Measurements from ENCODE around the gene SSBP3. TPM values are rescaled to one million over a fixed set of nuclear protein-coding genes. Genes with fewer than 3 reads are reported as not detected.

SSBP3 gene
- total and polyA plus RNA-seq, 2 donors from 2014 or later: 33.3 to 49.6 TPM

- intact Hi-C loops (cut with DNase I): no loop called here
- peaks cover 0 to 7% (median 0%) of the 10 kb centered on the region in 3 donors for H3K36me3 ChIP-seq (ENCODE audit: control insufficient read depth in 2 of 3, insufficient read depth in 3 of 3, low read length in 3 of 3)
- H3K27me3 ChIP-seq (ENCODE audit: control insufficient read depth, insufficient read depth, low read length): no peaks in the 10 kb centered on the region
- no peak overlapping the region for H3K4me3 ChIP-seq (ENCODE audit: low read length in 3 of 3)
- no peak overlapping the region for H3K9ac ChIP-seq (ENCODE audit: low read length in 3 of 3)
- peak in 2 of 5 donors; percentile 37 to 55 for DNase-seq
- peaks cover 0 to 41% (median 37%) of the 10 kb centered on the region in 3 donors for H3K4me1 ChIP-seq (ENCODE audit: control insufficient read depth in 2 of 3, insufficient read depth in 2 of 3, low read depth in 1 of 3, low read length in 3 of 3)
- H3K9me3 ChIP-seq (ENCODE audit: control insufficient read depth in 2 of 3, insufficient read depth in 1 of 3, low read length in 3 of 3): no peaks in the 10 kb centered on the region
- no peak overlapping the region for H3K27ac ChIP-seq (ENCODE audit: low read depth in 2 of 2, low read length in 2 of 2)
- TF ChIP-seq, protein P1, sequence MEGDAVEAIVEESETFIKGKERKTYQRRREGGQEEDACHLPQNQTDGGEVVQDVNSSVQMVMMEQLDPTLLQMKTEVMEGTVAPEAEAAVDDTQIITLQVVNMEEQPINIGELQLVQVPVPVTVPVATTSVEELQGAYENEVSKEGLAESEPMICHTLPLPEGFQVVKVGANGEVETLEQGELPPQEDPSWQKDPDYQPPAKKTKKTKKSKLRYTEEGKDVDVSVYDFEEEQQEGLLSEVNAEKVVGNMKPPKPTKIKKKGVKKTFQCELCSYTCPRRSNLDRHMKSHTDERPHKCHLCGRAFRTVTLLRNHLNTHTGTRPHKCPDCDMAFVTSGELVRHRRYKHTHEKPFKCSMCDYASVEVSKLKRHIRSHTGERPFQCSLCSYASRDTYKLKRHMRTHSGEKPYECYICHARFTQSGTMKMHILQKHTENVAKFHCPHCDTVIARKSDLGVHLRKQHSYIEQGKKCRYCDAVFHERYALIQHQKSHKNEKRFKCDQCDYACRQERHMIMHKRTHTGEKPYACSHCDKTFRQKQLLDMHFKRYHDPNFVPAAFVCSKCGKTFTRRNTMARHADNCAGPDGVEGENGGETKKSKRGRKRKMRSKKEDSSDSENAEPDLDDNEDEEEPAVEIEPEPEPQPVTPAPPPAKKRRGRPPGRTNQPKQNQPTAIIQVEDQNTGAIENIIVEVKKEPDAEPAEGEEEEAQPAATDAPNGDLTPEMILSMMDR (IDR thresholded peaks at IDR 0.05; ENCODE audit: borderline replicate concordance, extremely low read depth, insufficient read depth): no peak
- no peak for FAIRE-seq
These were observed 30.3 kb downstream of the SSBP3 start for GRCh38 chr1:54375712-54376429.

DNA sequence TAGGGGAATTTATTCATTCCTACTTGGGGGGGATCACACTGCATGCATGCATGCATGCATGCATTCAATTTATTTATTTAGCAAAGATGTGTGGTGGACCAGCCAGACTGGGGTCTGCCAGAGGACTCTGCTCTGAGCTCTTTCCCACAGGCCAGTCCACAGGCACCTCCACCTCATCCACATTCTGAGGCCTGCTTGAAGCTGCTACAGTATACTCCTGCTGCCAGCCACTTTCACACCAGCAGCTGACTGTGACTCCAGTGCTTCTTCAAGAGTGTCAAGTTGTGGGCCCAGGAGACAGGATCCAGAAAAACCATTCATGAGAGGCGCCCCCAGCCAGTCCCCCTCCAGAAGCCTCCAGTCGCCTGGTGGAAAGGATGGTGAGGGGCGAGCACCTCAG is 30.9 kb downstream of the SSBP3 start:
- FAIRE-seq (no peak), DNase-seq (no peak)
- TF ChIP-seq, protein P1 (IDR thresholded peaks at IDR 0.05; ENCODE audit: borderline replicate concordance, extremely low read depth, insufficient read depth): no peak
- no peak overlapping the region for H3K4me3 ChIP-seq (ENCODE audit: low read length in 3 of 3)
- no peaks in the 10 kb centered on the region for H3K27me3 ChIP-seq (ENCODE audit: control insufficient read depth, insufficient read depth, low read length)
- H3K9me3 ChIP-seq (ENCODE audit: control insufficient read depth in 2 of 3, insufficient read depth in 1 of 3, low read length in 3 of 3): no peaks in the 10 kb centered on the region
- intact Hi-C loops (cut with DNase I): no loop called here
- peaks cover 0 to 39% (median 37%) of the 10 kb centered on the region in 3 donors for H3K4me1 ChIP-seq (ENCODE audit: control insufficient read depth in 2 of 3, insufficient read depth in 2 of 3, low read depth in 1 of 3, low read length in 3 of 3)
- H3K27ac ChIP-seq (ENCODE audit: low read depth in 2 of 2, low read length in 2 of 2): no peak overlapping the region
- peaks cover 0 to 2% (median 0%) of the 10 kb centered on the region in 3 donors for H3K36me3 ChIP-seq (ENCODE audit: control insufficient read depth in 2 of 3, insufficient read depth in 3 of 3, low read length in 3 of 3)
- no peak overlapping the region for H3K9ac ChIP-seq (ENCODE audit: low read length in 3 of 3)

DNA sequence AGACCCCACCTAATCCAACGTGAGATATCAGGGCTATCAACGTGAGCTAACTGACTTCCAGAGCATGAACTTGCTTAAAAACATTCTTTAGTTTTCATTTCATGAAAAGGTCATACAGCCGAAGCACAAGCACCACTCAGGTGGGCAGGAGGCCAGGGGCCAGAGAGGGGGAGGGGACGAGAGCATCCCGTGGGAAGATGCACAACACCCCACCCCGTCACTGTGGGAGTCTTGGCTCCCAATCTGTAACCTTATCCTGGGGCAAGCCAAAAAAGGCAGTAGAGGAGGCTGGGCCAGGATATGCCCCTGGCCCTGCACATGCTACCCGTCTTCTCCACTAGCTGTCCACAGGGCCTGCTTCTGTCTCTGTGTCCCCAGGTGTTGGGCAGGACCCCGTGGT is 31.4 kb downstream of the SSBP3 start:
- H3K27me3 ChIP-seq (ENCODE audit: control insufficient read depth, insufficient read depth, low read length): no peaks in the 10 kb centered on the region
- no peak overlapping the region for H3K4me3 ChIP-seq (ENCODE audit: low read length in 3 of 3)
- H3K4me1 ChIP-seq (ENCODE audit: control insufficient read depth in 2 of 3, insufficient read depth in 2 of 3, low read depth in 1 of 3, low read length in 3 of 3): peaks cover 0 to 36% (median 34%) of the 10 kb centered on the region in 3 donors
- H3K9ac ChIP-seq (ENCODE audit: low read length in 3 of 3): no peak overlapping the region
- DNase-seq (no peak), FAIRE-seq (no peak)
- intact Hi-C loops (cut with DNase I): no loop called here
- no peak overlapping the region for H3K27ac ChIP-seq (ENCODE audit: low read depth in 2 of 2, low read length in 2 of 2)
- H3K36me3 ChIP-seq (ENCODE audit: control insufficient read depth in 2 of 3, insufficient read depth in 3 of 3, low read length in 3 of 3): no peaks in the 10 kb centered on the region
- TF ChIP-seq, protein P1 (IDR thresholded peaks at IDR 0.05; ENCODE audit: borderline replicate concordance, extremely low read depth, insufficient read depth): no peak
- no peaks in the 10 kb centered on the region for H3K9me3 ChIP-seq (ENCODE audit: control insufficient read depth in 2 of 3, insufficient read depth in 1 of 3, low read length in 3 of 3)
